Mesothelial cell of epicardium (in vitro differentiated cells): ENCODE results near the gene GRIP1. TPM values are rescaled to one million over a fixed set of nuclear protein-coding genes. Genes with fewer than 3 reads are reported as not detected.

Source experiments
- DNase-seq, 2 experiments: peaks; one replicate each; pipeline ENCODE4 v3.0.0; 2021; ENCODE audit warnings: low spot score in 2 of 2; ENCODE audit not compliant: unreplicated experiment in 2 of 2
- H3K27ac Mint-ChIP-seq: 2 replicates; pipeline ENCODE4 v1.8.0; 2021; ENCODE audit warnings: mixed read lengths
- H3K27me3 Mint-ChIP-seq: 2 replicates; pipeline ENCODE4 v1.8.0; 2021; ENCODE audit warnings: low read depth, mixed read lengths
- H3K36me3 Mint-ChIP-seq: 2 replicates; pipeline ENCODE4 v1.8.0; 2021; ENCODE audit warnings: mixed read lengths
- H3K4me1 Mint-ChIP-seq: 2 replicates; pipeline ENCODE4 v1.8.0; 2021; ENCODE audit warnings: mixed read lengths
- H3K4me3 Mint-ChIP-seq: 2 replicates; pipeline ENCODE4 v1.8.0; 2021; ENCODE audit warnings: mild to moderate bottlenecking, moderate library complexity, mixed read lengths
- H3K9me3 Mint-ChIP-seq: 2 replicates; pipeline ENCODE4 v1.8.0; 2021; ENCODE audit warnings: mixed read lengths
- CTCF ChIP-seq: fragments of 200-600 bp; sonication (generic); IDR thresholded peaks from one replicate; pipeline ENCODE4 v1.5.0; 2021; ENCODE audit warnings: antibody characterized with exemption; ENCODE audit not compliant: unreplicated experiment
- total RNA-seq: library from RNA; stranded (reverse); gene quantifications from 3 replicates; pipeline ENCODE4 v1.2.1, GENCODE V29; 2021

The GRIP1 gene
- total RNA-seq, 1 donor from 2014 or later: 89.3 TPM

- peaks cover 3% of the 10 kb centered on the region for H3K36me3 Mint-ChIP-seq
- no peaks in the 10 kb centered on the region for H3K4me1 Mint-ChIP-seq
- no peaks in the 10 kb centered on the region for H3K27me3 Mint-ChIP-seq
- peaks cover 8% of the 10 kb centered on the region for H3K9me3 Mint-ChIP-seq
- H3K27ac Mint-ChIP-seq: no peak overlapping the region
- no peak for TF ChIP-seq CTCF
- H3K4me3 Mint-ChIP-seq: no peak overlapping the region
- DNase-seq: no peak
Observed at GRCh38 chr12:66584673-66585072, 94.2 kb downstream of the GRIP1 start.

GRCh38 chr12:66573605-66574004 lies 105.3 kb downstream of the GRIP1 start:
- H3K27me3 Mint-ChIP-seq: no peaks in the 10 kb centered on the region
- no peaks in the 10 kb centered on the region for H3K4me1 Mint-ChIP-seq
- H3K4me3 Mint-ChIP-seq: no peak overlapping the region
- DNase-seq: no peak
- no peak for TF ChIP-seq CTCF
- H3K36me3 Mint-ChIP-seq: peaks cover 11% of the 10 kb centered on the region
- no peak overlapping the region for H3K27ac Mint-ChIP-seq
- peaks cover 8% of the 10 kb centered on the region for H3K9me3 Mint-ChIP-seq

- DNase-seq: no peak
- Mint-ChIP-seq H3K4me3 (no peak overlapping the region), H3K27ac (no peak overlapping the region), H3K27me3 (no peaks in the 10 kb centered on the region), H3K9me3 (peaks cover 16% of the 10 kb centered on the region), H3K4me1 (no peaks in the 10 kb centered on the region), H3K36me3 (peaks cover 14% of the 10 kb centered on the region)
- TF ChIP-seq CTCF: no peak
Observed at GRCh38 chr12:66572845-66573244, 106.0 kb downstream of the GRIP1 start.

- Mint-ChIP-seq H3K9me3 (peaks cover 18% of the 10 kb centered on the region), H3K27me3 (no peaks in the 10 kb centered on the region), H3K36me3 (peaks cover 7% of the 10 kb centered on the region), H3K4me1 (no peaks in the 10 kb centered on the region), H3K4me3 (no peak overlapping the region), H3K27ac (no peak overlapping the region)
- no peak for TF ChIP-seq CTCF
- DNase-seq: no peak
Observed at GRCh38 chr12:66571361-66571915, 107.4 kb downstream of the GRIP1 start.

- Mint-ChIP-seq H3K36me3 (peaks cover 40% of the 10 kb centered on the region), H3K4me3 (no peak overlapping the region), H3K27ac (no peak overlapping the region), H3K4me1 (no peaks in the 10 kb centered on the region), H3K9me3 (peaks cover 66% of the 10 kb centered on the region), H3K27me3 (no peaks in the 10 kb centered on the region)
- no peak for DNase-seq
- no peak for TF ChIP-seq CTCF
Observed at GRCh38 chr12:66563220-66563619, 115.7 kb downstream of the GRIP1 start.

GRCh38 chr12:66555113-66555512 lies 123.8 kb downstream of the GRIP1 start:
- Mint-ChIP-seq H3K27ac (no peak overlapping the region), H3K36me3 (peaks cover 40% of the 10 kb centered on the region), H3K4me1 (no peaks in the 10 kb centered on the region), H3K4me3 (no peak overlapping the region), H3K27me3 (no peaks in the 10 kb centered on the region), H3K9me3 (peaks cover 51% of the 10 kb centered on the region)
- TF ChIP-seq CTCF: no peak
- DNase-seq: no peak
